Body of pancreas (tissue), 4 donors: Measurements from ENCODE around the gene PIP5K1B.

Experiments used
- CTCF ChIP-seq, 7 experiments: fragments of 450-650 bp in 4 of 7; fragments of 200-600 bp in 3 of 7; sonication (generic) in 3 of 7; IDR thresholded peaks; one replicate each; pipeline ENCODE4 v1.5.1; 2016 to 2019; ENCODE audit warnings: antibody characterized with exemption in 7 of 7
- POLR2A ChIP-seq, 3 donors: fragments of 450-650 bp; IDR thresholded peaks; one replicate each; pipeline ENCODE4 v1.6.1; 2016; ENCODE audit warnings: antibody characterized with exemption in 3 of 3, mild to moderate bottlenecking in 2 of 3

GRCh38 chr9:68912561-68912960 is 207.5 kb downstream of the PIP5K1B start:
- TF ChIP-seq CTCF (IDR thresholded peaks at IDR 0.05) (no peak), POLR2A (IDR thresholded peaks at IDR 0.05) (no peak)
